Neural cell (in vitro differentiated cells): ENCODE data around the gene CNTN4. TPM values are rescaled to one million over a fixed set of nuclear protein-coding genes. Genes with fewer than 3 reads are reported as not detected.

ENCODE experiments used
- H2AFZ ChIP-seq: fragments of 200-600, 300-800 bp; sonication (generic), shearing (Covaris generic); 2 replicates; pipeline ENCODE4 v1.6.0; 2014; ENCODE audit warnings: low read depth, mild to moderate bottlenecking, antibody characterized with exemption, low read length, moderate library complexity
- H3F3A ChIP-seq: fragments of 200-600 bp; shearing (Covaris generic); 2 replicates; pipeline ENCODE4 v1.6.1; 2016; ENCODE audit warnings: mild to moderate bottlenecking, moderate library complexity, mixed read lengths, antibody characterized with exemption, low read length; ENCODE audit not compliant: insufficient read depth, poor library complexity, severe bottlenecking
- H3K27ac ChIP-seq: fragments of 200-600, 300-800 bp; sonication (generic), shearing (Covaris generic); 2 replicates; pipeline ENCODE4 v1.5.1; 2014; ENCODE audit warnings: mild to moderate bottlenecking, low read length, moderate library complexity
- H3K27me3 ChIP-seq: fragments of 300-800, 200-600 bp; sonication (generic), shearing (Covaris generic); 2 replicates; pipeline ENCODE4 v1.6.0; 2014; ENCODE audit warnings: mild to moderate bottlenecking, low read depth, low read length, moderate library complexity; ENCODE audit not compliant: insufficient read depth
- H3K36me3 ChIP-seq: fragments of 300-800, 200-600 bp; sonication (generic), shearing (Covaris generic); 2 replicates; pipeline ENCODE4 v1.5.1; 2014; ENCODE audit warnings: mild to moderate bottlenecking, antibody characterized with exemption, low read length, moderate library complexity; ENCODE audit not compliant: insufficient read depth
- H3K4me2 ChIP-seq: fragments of 300-800, 200-600 bp; sonication (generic), shearing (Covaris generic); 2 replicates; pipeline ENCODE4 v1.6.0; 2014; ENCODE audit warnings: mild to moderate bottlenecking, low read length
- H3K4me3 ChIP-seq: fragments of 300-800, 200-600 bp; sonication (generic), shearing (Covaris generic); 2 replicates; pipeline ENCODE4 v1.5.1; 2014; ENCODE audit warnings: mild to moderate bottlenecking, low read length, moderate library complexity
- H3K79me2 ChIP-seq: fragments of 200-600 bp; shearing (Covaris generic); replicated peaks from 2 replicates; pipeline ENCODE4 v1.6.0; 2014; ENCODE audit warnings: mild to moderate bottlenecking, low read length, moderate library complexity; ENCODE audit not compliant: insufficient read depth
- H3K9ac ChIP-seq: fragments of 300-800, 200-600 bp; sonication (generic), shearing (Covaris generic); 2 replicates; pipeline ENCODE4 v1.6.1; 2016; ENCODE audit warnings: mild to moderate bottlenecking, low read length, mixed read lengths
- H3K9me2 ChIP-seq: fragments of 200-600 bp; shearing (Covaris generic); 2 replicates; pipeline ENCODE4 v1.6.1; 2016; ENCODE audit warnings: mild to moderate bottlenecking, low read length, mixed read lengths; ENCODE audit not compliant: insufficient read depth
- H3K9me3 ChIP-seq: fragments of 200-600, 300-800 bp; sonication (generic), shearing (Covaris generic); 2 replicates; pipeline ENCODE4 v1.6.1; 2016; ENCODE audit warnings: mild to moderate bottlenecking, mixed run types, low read length, moderate library complexity, mixed read lengths
- H4K20me1 ChIP-seq: fragments of 200-600 bp; shearing (Covaris generic); 2 replicates; pipeline ENCODE4 v1.6.1; 2016; ENCODE audit warnings: mild to moderate bottlenecking, mixed run types; ENCODE audit not compliant: insufficient read depth
- CTCF ChIP-seq: fragments of 450-650 bp; IDR thresholded peaks from 2 replicates; pipeline ENCODE4 v1.5.1; 2014; ENCODE audit warnings: antibody characterized with exemption, mild to moderate bottlenecking, moderate library complexity; ENCODE audit not compliant: poor library complexity, severe bottlenecking
- EP300 ChIP-seq: fragments of 450-650 bp; conservative IDR thresholded peaks from 2 replicates; pipeline ENCODE4 v1.6.1; 2014; ENCODE audit warnings: antibody characterized with exemption, mild to moderate bottlenecking, moderate library complexity; ENCODE audit not compliant: poor library complexity, severe bottlenecking
- EZH2 ChIP-seq: fragments of 200-600, 300-800 bp; shearing (Covaris generic), sonication (generic); IDR thresholded peaks from 2 replicates; pipeline ENCODE4 v1.6.1; 2014; ENCODE audit warnings: antibody characterized with exemption, low read length, borderline replicate concordance, mild to moderate bottlenecking; ENCODE audit not compliant: insufficient read depth, poor library complexity, severe bottlenecking
- MXI1 ChIP-seq: fragments of 450-650 bp; conservative IDR thresholded peaks from 2 replicates; pipeline ENCODE4 v1.6.1; 2014; ENCODE audit warnings: antibody characterized with exemption, mild to moderate bottlenecking; ENCODE audit not compliant: poor library complexity, severe bottlenecking
- POLR2AphosphoS5 ChIP-seq: IDR thresholded peaks from 2 replicates; pipeline ENCODE4 v1.6.1; 2012
- RAD21 ChIP-seq: fragments of 450-650 bp; conservative IDR thresholded peaks from 2 replicates; pipeline ENCODE4 v1.6.1; 2014; ENCODE audit warnings: antibody characterized with exemption, mild to moderate bottlenecking, moderate library complexity
- REST ChIP-seq: IDR thresholded peaks from 2 replicates; pipeline ENCODE4 v1.6.1; 2012; ENCODE audit warnings: borderline replicate concordance
- SMC3 ChIP-seq: fragments of 450-650 bp; conservative IDR thresholded peaks from 2 replicates; pipeline ENCODE4 v1.6.1; 2014; ENCODE audit warnings: antibody characterized with exemption, mild to moderate bottlenecking, moderate library complexity; ENCODE audit not compliant: poor library complexity
- TAF1 ChIP-seq: IDR thresholded peaks from 2 replicates; pipeline ENCODE4 v1.6.1; 2012; ENCODE audit warnings: low read depth
- polyA plus RNA-seq: library from polyadenylated mRNA; depleted of rRNA; stranded (reverse); fragments of >200 nt; gene quantifications from 2 replicates; pipeline ENCODE4 v1.2.3, GENCODE V29; 2014

CNTN4 gene
- polyA plus RNA-seq, 1 donor from 2014 or later: 10.6 TPM

- Histone ChIP-seq H3K27me3 (no peaks in the 10 kb centered on the region), H3K9me2 (no peaks in the 10 kb centered on the region), H3K36me3 (no peaks in the 10 kb centered on the region), H3K4me3 (no peak overlapping the region), H3K27ac (no peak overlapping the region), H3K4me2 (no peak overlapping the region), H4K20me1 (no peaks in the 10 kb centered on the region), H3K9ac (no peak overlapping the region), H3K79me2 (no peaks in the 10 kb centered on the region), H2AFZ (no peak overlapping the region), H3K9me3 (no peaks in the 10 kb centered on the region), H3F3A (no peaks in the 10 kb centered on the region)
- TF ChIP-seq EP300: peak; percentile 77
- no peak for TF ChIP-seq SMC3
- TF ChIP-seq POLR2AphosphoS5: peak; percentile 53
- TF ChIP-seq MXI1: no peak
- peak; percentile 36 for TF ChIP-seq RAD21
- TF ChIP-seq CTCF: peak; percentile 46
Observed at GRCh38 chr3:2523281-2523836, 424.7 kb downstream of the CNTN4 start.

- Histone ChIP-seq H3F3A (no peaks in the 10 kb centered on the region), H3K4me3 (no peak overlapping the region), H3K9me3 (no peaks in the 10 kb centered on the region), H3K9ac (no peak overlapping the region), H3K36me3 (no peaks in the 10 kb centered on the region), H3K27ac (no peak overlapping the region), H3K4me2 (no peak overlapping the region), H3K9me2 (no peaks in the 10 kb centered on the region), H4K20me1 (no peaks in the 10 kb centered on the region), H3K27me3 (no peaks in the 10 kb centered on the region), H2AFZ (no peak overlapping the region), H3K79me2 (no peaks in the 10 kb centered on the region)
- TF ChIP-seq MXI1 (no peak), EP300 (no peak), TAF1 (no peak), SMC3 (no peak), EZH2 (no peak), REST (no peak), CTCF (no peak)
Observed at GRCh38 chr3:2525968-2526367, 427.3 kb downstream of the CNTN4 start.
